DND-41 (cell line): ENCODE data around the gene SYTL2.

Experiments used
- ATAC-seq: fragments of 200-7000 bp; cut with Tn5 transposase; 3 replicates; pipeline ENCODE4 v1.9.1; 2021; ENCODE audit warnings: low read depth; ENCODE audit not compliant: insufficient read depth
- DNase-seq: peaks from one replicate; pipeline ENCODE4 v3.0.0-alpha.2; 2020
- H2AFZ ChIP-seq: 2 replicates; pipeline ENCODE4 v1.6.0; 2012; ENCODE audit warnings: low read depth, low read length
- H3K27ac ChIP-seq: 2 replicates; pipeline ENCODE4 v1.5.1; 2012; ENCODE audit warnings: low read length, inconsistent platforms
- H3K27me3 ChIP-seq: fragments of 200-600 bp; sonication (generic); 2 replicates; pipeline ENCODE4 v1.6.0; 2012; ENCODE audit warnings: low read length, mild to moderate bottlenecking, inconsistent platforms; ENCODE audit not compliant: insufficient read depth, poor library complexity
- H3K36me3 ChIP-seq: 2 replicates; pipeline ENCODE4 v1.5.1; 2012; ENCODE audit warnings: low read length, inconsistent platforms; ENCODE audit not compliant: insufficient read depth
- H3K4me1 ChIP-seq: 2 replicates; pipeline ENCODE4 v1.5.1; 2012; ENCODE audit warnings: mild to moderate bottlenecking, low read length; ENCODE audit not compliant: insufficient read depth
- H3K4me2 ChIP-seq: 2 replicates; pipeline ENCODE4 v1.6.0; 2012; ENCODE audit warnings: mild to moderate bottlenecking, moderate library complexity, low read length, inconsistent platforms; ENCODE audit not compliant: insufficient read depth
- H3K4me3 ChIP-seq, 2 experiments: fragments of 200-600 bp in 1 of 2; shearing (Covaris generic) in 1 of 2; 2 replicates each; pipeline ENCODE4 v1.5.1; 2012 to 2016; ENCODE audit warnings: inconsistent platforms in 2 of 2, low read length in 2 of 2, mild to moderate bottlenecking in 2 of 2, low read depth in 1 of 2, moderate library complexity in 1 of 2
- H3K79me2 ChIP-seq: 2 replicates; pipeline ENCODE4 v1.6.0; 2012; ENCODE audit warnings: low read length, inconsistent platforms; ENCODE audit not compliant: insufficient read depth
- H3K9ac ChIP-seq: 2 replicates; pipeline ENCODE4 v1.6.0; 2012; ENCODE audit warnings: low read depth, mild to moderate bottlenecking, inconsistent platforms, low read length, moderate library complexity
- H3K9me3 ChIP-seq: 2 replicates; pipeline ENCODE4 v1.5.1; 2012; ENCODE audit warnings: low read length, moderate library complexity, mild to moderate bottlenecking, inconsistent platforms; ENCODE audit not compliant: insufficient read depth, severe bottlenecking
- H4K20me1 ChIP-seq: 2 replicates; pipeline ENCODE4 v1.6.0; 2012; ENCODE audit warnings: low read length; ENCODE audit not compliant: insufficient read depth
- EZH2 ChIP-seq: IDR thresholded peaks from 3 replicates; pipeline ENCODE4 v1.6.1; 2012; ENCODE audit warnings: borderline replicate concordance, low read depth, mild to moderate bottlenecking, moderate library complexity, low read length, inconsistent platforms; ENCODE audit not compliant: severe bottlenecking
- TF ChIP-seq, protein P1 (sequence below): IDR thresholded peaks from 2 replicates; pipeline ENCODE4 v1.5.1; 2012; ENCODE audit warnings: borderline replicate concordance, low read length, moderate library complexity, mild to moderate bottlenecking; ENCODE audit not compliant: poor library complexity, severe bottlenecking; ENCODE audit errors: extremely low read depth

SYTL2 gene

DNA sequence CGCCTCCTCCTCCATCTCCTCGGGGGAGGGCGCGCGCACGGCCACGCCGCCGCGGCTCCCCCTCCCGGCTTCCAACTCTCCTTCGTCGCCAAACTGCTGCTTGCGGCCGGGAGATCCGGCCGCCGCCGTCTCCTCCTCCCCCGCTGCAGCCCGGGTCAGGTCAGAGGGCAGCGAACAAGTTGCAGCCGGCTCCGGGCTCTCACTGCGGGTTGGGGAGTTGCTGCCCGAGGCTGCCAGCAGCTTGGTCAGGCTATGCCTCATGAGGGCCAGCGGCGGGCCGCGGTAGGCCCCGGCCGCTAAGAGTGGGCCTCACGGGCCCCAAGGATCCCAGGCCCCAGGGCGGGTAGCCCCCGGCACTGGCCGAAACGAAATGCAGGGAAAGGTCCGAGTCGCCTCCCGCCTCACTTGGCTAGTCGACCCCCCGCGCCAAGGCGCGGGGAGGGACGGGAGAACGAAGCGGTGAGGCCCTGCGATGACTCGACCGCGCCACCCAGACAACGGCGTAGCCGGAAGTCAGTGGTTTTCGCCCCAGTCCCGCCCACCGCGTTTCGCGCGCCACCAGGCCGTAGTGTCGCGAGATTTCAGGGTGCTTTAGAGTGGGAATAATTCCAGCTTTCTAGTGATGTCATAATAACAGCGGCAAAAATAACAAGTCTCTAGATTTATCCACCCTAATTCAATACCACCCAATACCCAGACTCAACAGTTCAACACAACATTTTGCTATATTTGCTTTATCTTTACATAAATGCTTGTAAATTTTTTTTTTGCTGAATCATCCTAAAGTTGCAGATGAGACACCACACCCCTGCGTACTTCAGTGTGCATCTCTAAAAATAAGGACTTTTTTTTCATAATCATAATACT lies 146.1 kb downstream of the SYTL2 start, which contains the start of gene CREBZF:
Gene CREBZF (minus strand): TSS at position 515 of the 867 bp plus-strand sequence. CDS start 254 bp downstream, at position 261.
- Histone ChIP-seq H3K4me1 (peaks cover 43% of the 10 kb centered on the region), H4K20me1 (peaks cover 43% of the 10 kb centered on the region), H3K27ac (peak within 1 kb of the TSS; percentile 99), H3K9me3 (no peaks in the 10 kb centered on the region), H2AFZ (peak within 1 kb of the TSS; percentile 82), H3K4me2 (peak within 1 kb of the TSS; percentile 93), H3K79me2 (peaks cover 54% of the 10 kb centered on the region), H3K36me3 (peaks cover 40% of the 10 kb centered on the region), H3K27me3 (no peaks in the 10 kb centered on the region), H3K9ac (peak within 1 kb of the TSS; percentile 100), H3K4me3 (peak within 1 kb of the TSS; percentile 75 to 82)
- ATAC-seq (peak; percentile 84), DNase-seq (peak; percentile 94)
- TF ChIP-seq EZH2 = no peak
- TF ChIP-seq, protein P1, sequence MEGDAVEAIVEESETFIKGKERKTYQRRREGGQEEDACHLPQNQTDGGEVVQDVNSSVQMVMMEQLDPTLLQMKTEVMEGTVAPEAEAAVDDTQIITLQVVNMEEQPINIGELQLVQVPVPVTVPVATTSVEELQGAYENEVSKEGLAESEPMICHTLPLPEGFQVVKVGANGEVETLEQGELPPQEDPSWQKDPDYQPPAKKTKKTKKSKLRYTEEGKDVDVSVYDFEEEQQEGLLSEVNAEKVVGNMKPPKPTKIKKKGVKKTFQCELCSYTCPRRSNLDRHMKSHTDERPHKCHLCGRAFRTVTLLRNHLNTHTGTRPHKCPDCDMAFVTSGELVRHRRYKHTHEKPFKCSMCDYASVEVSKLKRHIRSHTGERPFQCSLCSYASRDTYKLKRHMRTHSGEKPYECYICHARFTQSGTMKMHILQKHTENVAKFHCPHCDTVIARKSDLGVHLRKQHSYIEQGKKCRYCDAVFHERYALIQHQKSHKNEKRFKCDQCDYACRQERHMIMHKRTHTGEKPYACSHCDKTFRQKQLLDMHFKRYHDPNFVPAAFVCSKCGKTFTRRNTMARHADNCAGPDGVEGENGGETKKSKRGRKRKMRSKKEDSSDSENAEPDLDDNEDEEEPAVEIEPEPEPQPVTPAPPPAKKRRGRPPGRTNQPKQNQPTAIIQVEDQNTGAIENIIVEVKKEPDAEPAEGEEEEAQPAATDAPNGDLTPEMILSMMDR = no peak

DNA sequence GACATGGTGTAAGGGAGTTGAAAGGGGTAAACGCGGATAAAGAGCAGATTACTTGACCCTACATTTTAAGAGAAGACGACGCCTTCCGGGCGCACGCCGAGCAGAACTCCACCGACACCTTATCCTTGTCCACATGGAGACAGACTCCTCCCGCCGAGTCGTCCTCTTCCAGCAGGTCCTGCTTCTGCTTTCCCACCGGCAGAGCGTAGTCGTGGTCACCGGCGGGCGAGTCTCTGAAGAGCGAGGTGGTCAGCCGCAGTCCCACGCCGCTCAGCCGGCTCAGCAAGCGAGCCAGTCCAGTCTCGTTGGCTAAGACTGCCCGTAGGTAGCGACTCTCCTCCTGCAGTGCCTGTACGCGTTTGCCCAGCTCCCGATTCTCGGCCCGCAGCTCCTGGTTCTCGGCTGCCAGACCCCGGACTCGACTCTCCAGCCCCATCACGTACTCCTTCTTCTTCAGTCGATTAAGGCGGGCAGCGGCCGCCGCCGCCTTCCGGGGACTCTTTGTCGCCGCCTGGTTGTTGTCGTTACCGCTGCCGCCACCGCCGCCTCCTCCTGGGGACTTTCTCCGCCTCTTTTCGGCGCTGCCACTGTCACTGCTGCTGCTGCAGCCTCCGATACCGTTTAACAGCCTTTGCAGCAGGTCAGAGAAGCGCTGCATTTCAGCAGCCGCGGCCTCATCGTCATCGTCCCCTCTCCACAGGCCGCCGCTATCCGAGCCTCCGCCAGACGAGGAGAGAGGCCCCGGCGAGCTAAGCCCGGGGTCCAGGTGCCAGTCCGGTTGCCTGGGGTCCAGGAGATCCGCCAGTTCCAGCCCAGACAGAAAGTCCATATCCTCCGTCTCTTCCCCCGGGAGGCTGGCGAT lies 147.0 kb downstream of the SYTL2 start:
- TF ChIP-seq, protein P1 = peak; percentile 76
- no peak for TF ChIP-seq EZH2
- H2AFZ ChIP-seq = peak overlapping the region; percentile 82
- H3K9me3 ChIP-seq = no peaks in the 10 kb centered on the region
- ATAC-seq (peak; percentile 77), DNase-seq (peak; percentile 86)
- H3K9ac ChIP-seq = peak overlapping the region; percentile 100
- peaks cover 49% of the 10 kb centered on the region for H3K36me3 ChIP-seq
- peak overlapping the region; percentile 99 for H3K27ac ChIP-seq
- H3K4me3 ChIP-seq = peak overlapping the region; percentile 75 to 82
- H4K20me1 ChIP-seq = peaks cover 45% of the 10 kb centered on the region
- peak overlapping the region; percentile 93 for H3K4me2 ChIP-seq
- H3K79me2 ChIP-seq = peaks cover 62% of the 10 kb centered on the region
- no peaks in the 10 kb centered on the region for H3K27me3 ChIP-seq
- peaks cover 51% of the 10 kb centered on the region for H3K4me1 ChIP-seq

DNA sequence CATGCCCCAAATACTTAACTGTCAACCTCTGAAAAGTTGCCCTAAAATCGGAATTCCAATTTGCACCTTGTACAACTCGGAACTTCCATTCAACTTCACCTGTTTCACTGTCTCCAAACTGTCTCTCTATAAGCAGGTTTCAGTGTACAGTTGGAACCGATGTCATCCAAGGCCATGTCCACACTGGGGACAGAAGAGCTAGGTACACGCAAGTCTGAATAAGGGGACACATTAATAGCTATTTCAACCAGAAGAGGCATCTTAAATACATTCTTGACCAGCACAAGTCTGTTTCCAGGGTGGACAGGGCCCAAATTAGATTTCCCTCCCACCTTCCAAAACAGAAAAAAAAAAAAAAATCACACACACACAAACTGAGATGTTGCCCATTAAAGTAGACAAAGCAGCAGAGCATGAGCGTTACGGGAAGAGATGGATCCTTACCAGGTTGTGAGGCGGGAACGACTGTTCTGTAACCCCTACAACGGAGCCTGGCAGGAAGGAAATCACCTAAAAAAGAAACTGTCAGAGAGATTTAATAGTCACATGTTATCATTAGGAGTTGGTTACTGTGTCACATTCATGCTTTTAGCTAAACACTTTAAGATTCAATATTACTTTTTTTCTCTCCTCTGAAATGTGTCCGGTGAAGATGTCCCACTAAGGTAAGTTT lies 147.7 kb downstream of the SYTL2 start:
- Histone ChIP-seq H3K36me3 (peaks cover 57% of the 10 kb centered on the region), H3K27me3 (no peaks in the 10 kb centered on the region), H2AFZ (no peak overlapping the region), H4K20me1 (peaks cover 47% of the 10 kb centered on the region), H3K4me2 (peak overlapping the region; percentile 93), H3K27ac (peak overlapping the region; percentile 99), H3K79me2 (peaks cover 70% of the 10 kb centered on the region), H3K4me1 (peaks cover 57% of the 10 kb centered on the region), H3K9ac (peak overlapping the region; percentile 100), H3K4me3 (peak overlapping the region; percentile 75 to 82), H3K9me3 (no peaks in the 10 kb centered on the region)
- TF ChIP-seq, protein P1 = no peak
- no peak for TF ChIP-seq EZH2
- ATAC-seq = no peak
- DNase-seq = no peak
